Measurements from ENCODE around the gene PIGZ. TPM values are rescaled to one million over a fixed set of nuclear protein-coding genes. Genes with fewer than 3 reads are reported as not detected.
A peak's percentile ranks its signal among the peaks of the same experiment; 100 is the strongest.

Gene PIGZ
- total and polyA plus RNA-seq, 9 of the 15 experiments (the other 6 are each of a cell fraction or from before 2014, with no cell fraction given), result 0.15 to 1.8 (median 0.76) TPM

GRCh38 chr3:196988241-196989029 lies 19.8 kb upstream of the PIGZ start (continued):
- TF ChIP-seq SUPT5H (IDR thresholded peaks at IDR 0.05) (no peak), RBM15 (IDR thresholded peaks at IDR 0.05; ENCODE audit: insufficient read depth, low read length) (no peak), ARID3B (CRISPR knock-in tag; IDR thresholded peaks at IDR 0.05; ENCODE audit: borderline replicate concordance) (no peak), ZNF217 (CRISPR knock-in tag; IDR thresholded peaks at IDR 0.05) (no peak), ZNF41 (CRISPR knock-in tag; conservative IDR thresholded peaks at IDR 0.05) (0 out of 2 replicates have a peak, but pooled peaks have one; percentile 8), ZC3H4 (CRISPR knock-in tag; IDR thresholded peaks at IDR 0.05; ENCODE audit: borderline replicate concordance) (no peak), ZBTB2 (IDR thresholded peaks at IDR 0.05) (peak; percentile 81), PHF20 (IDR thresholded peaks at IDR 0.05; ENCODE audit: partially characterized antibody) (no peak), ZBED1 (IDR thresholded peaks at IDR 0.05) (peak; percentile 76), TCF7L2 (IDR thresholded peaks at IDR 0.05; ENCODE audit: low read depth, low read length) (no peak), ARID1B (IDR thresholded peaks at IDR 0.05) (peak; percentile 98), MLLT1 (IDR thresholded peaks at IDR 0.05) (no peak), IRF2 (CRISPR knock-in tag; IDR thresholded peaks at IDR 0.05) (no peak), LCOR (CRISPR knock-in tag; IDR thresholded peaks at IDR 0.05) (peak; percentile 83; the same call in 1 of the 2 replicates), ELF4 (CRISPR knock-in tag; IDR thresholded peaks at IDR 0.05) (0 out of 2 replicates have a peak, but pooled peaks have one; percentile 25), RB1 (IDR thresholded peaks at IDR 0.05; ENCODE audit: low read depth) (no peak; the same call in 1 of the 2 replicates), HNRNPK (IDR thresholded peaks at IDR 0.05; ENCODE audit: low read depth, low read length, poor library complexity, severe bottlenecking) (no peak), PRPF4 (IDR thresholded peaks at IDR 0.05; ENCODE audit: insufficient read depth, low read depth, low read length, poor library complexity, severe bottlenecking) (no peak), PYGO2 (tag; IDR thresholded peaks at IDR 0.05) (no peak), ZNF668 (CRISPR knock-in tag; IDR thresholded peaks at IDR 0.05) (peak; percentile 85; the same call in 1 of the 2 replicates), PPARD (CRISPR knock-in tag; IDR thresholded peaks at IDR 0.05) (no peak), HDAC6 (IDR thresholded peaks at IDR 0.05; ENCODE audit: low read depth, low read length) (no peak), FOS (IDR thresholded peaks at IDR 0.05; ENCODE audit: extremely low read depth, insufficient read length) (no peak), ARID3A (IDR thresholded peaks at IDR 0.05; ENCODE audit: borderline replicate concordance, low read depth, low read length) (no peak)
